GM23338 (cell line): Measurements from ENCODE around the gene RPL10A. TPM values are rescaled to one million over a fixed set of nuclear protein-coding genes. Genes with fewer than 3 reads are reported as not detected.

Source experiments
- ATAC-seq: fragments of 200-7000 bp; cut with Tn5 transposase; 3 replicates; pipeline ENCODE4 v1.9.1; 2020
- DNase-seq: peaks from one replicate; pipeline ENCODE4 v3.0.0-alpha.2; 2015; ENCODE audit warnings: low spot score
- H2AFZ ChIP-seq: fragments of 200-600 bp; sonication (generic); 2 replicates; pipeline ENCODE4 v1.8.0; 2016; ENCODE audit warnings: antibody characterized with exemption, mild to moderate bottlenecking, moderate library complexity
- H3F3A ChIP-seq: fragments of 200-600 bp; sonication (generic); replicated peaks from 2 replicates; pipeline ENCODE4 v1.8.0; 2017; ENCODE audit warnings: antibody characterized with exemption, mixed run types, low read depth
- H3K27ac ChIP-seq: fragments of 200-600 bp; sonication (generic); 2 replicates; pipeline ENCODE4 v1.6.1; 2016; ENCODE audit warnings: low read depth
- H3K27me3 ChIP-seq: fragments of 200-600 bp; sonication (generic); 2 replicates; pipeline ENCODE4 v1.8.0; 2016; ENCODE audit warnings: mild to moderate bottlenecking, mixed run types, moderate library complexity; ENCODE audit not compliant: insufficient read depth
- H3K36me3 ChIP-seq: fragments of 200-600 bp; sonication (generic); 2 replicates; pipeline ENCODE4 v1.8.0; 2016; ENCODE audit warnings: mild to moderate bottlenecking; ENCODE audit not compliant: insufficient read depth
- H3K4me1 ChIP-seq: fragments of 200-600 bp; sonication (generic); 2 replicates; pipeline ENCODE4 v1.8.0; 2016; ENCODE audit warnings: mild to moderate bottlenecking, moderate library complexity; ENCODE audit not compliant: insufficient read depth
- H3K4me2 ChIP-seq: fragments of 200-600 bp; sonication (generic); 2 replicates; pipeline ENCODE4 v1.7.1; 2017; ENCODE audit warnings: mixed run types
- H3K4me3 ChIP-seq: fragments of 200-600 bp; sonication (generic); 2 replicates; pipeline ENCODE4 v1.6.1; 2016; ENCODE audit warnings: mixed run types
- H3K79me2 ChIP-seq: fragments of 200-600 bp; sonication (generic); replicated peaks from 2 replicates; pipeline ENCODE4 v1.8.0; 2017; ENCODE audit warnings: mild to moderate bottlenecking; ENCODE audit not compliant: insufficient read depth
- H3K9me2 ChIP-seq: fragments of 200-600 bp; sonication (generic); 2 replicates; pipeline ENCODE4 v1.8.0; 2017; ENCODE audit not compliant: insufficient read depth
- H4K20me1 ChIP-seq: fragments of 200-600 bp; sonication (generic); replicated peaks from 2 replicates; pipeline ENCODE4 v1.8.0; 2017; ENCODE audit warnings: mild to moderate bottlenecking; ENCODE audit not compliant: insufficient read depth
- H3K27ac Mint-ChIP-seq: 2 replicates; pipeline ENCODE4 v1.8.0; 2020; ENCODE audit warnings: inconsistent platforms, mild to moderate bottlenecking, moderate library complexity, mixed read lengths
- H3K27me3 Mint-ChIP-seq: 3 replicates; pipeline ENCODE4 v1.8.0; 2022; ENCODE audit warnings: low read depth, mild to moderate bottlenecking, moderate library complexity, mixed read lengths, inconsistent platforms; ENCODE audit not compliant: insufficient read depth, poor library complexity
- H3K36me3 Mint-ChIP-seq: 3 replicates; pipeline ENCODE4 v1.8.0; 2021; ENCODE audit warnings: low read depth, mild to moderate bottlenecking, inconsistent platforms, moderate library complexity, mixed read lengths
- H3K4me1 Mint-ChIP-seq: 3 replicates; pipeline ENCODE4 v1.8.0; 2020; ENCODE audit warnings: mild to moderate bottlenecking, inconsistent platforms, mixed read lengths
- H3K4me3 Mint-ChIP-seq: 3 replicates; pipeline ENCODE4 v1.8.0; 2021; ENCODE audit warnings: moderate library complexity, mild to moderate bottlenecking, inconsistent platforms, mixed read lengths
- H3K9me3 Mint-ChIP-seq: 3 replicates; pipeline ENCODE4 v1.8.0; 2020; ENCODE audit warnings: moderate library complexity, mild to moderate bottlenecking, inconsistent platforms, mixed read lengths
- CREB1 ChIP-seq: fragments of 250-450 bp; sonication (Bioruptor Pico); IDR thresholded peaks from 2 replicates; pipeline ENCODE4 v1.5.0; 2020; ENCODE audit warnings: low read depth, mild to moderate bottlenecking, moderate library complexity
- EZH2 ChIP-seq: fragments of 200-600 bp; sonication (generic); IDR thresholded peaks from one replicate; pipeline ENCODE4 v1.8.0; 2017; ENCODE audit warnings: antibody characterized with exemption, mild to moderate bottlenecking, low read depth; ENCODE audit not compliant: unreplicated experiment
- EZH2phosphoT487 ChIP-seq: fragments of 200-600 bp; sonication (generic); IDR thresholded peaks from one replicate; pipeline ENCODE4 v1.8.1; 2018; ENCODE audit warnings: antibody characterized with exemption; ENCODE audit not compliant: unreplicated experiment
- JUNB ChIP-seq: IDR thresholded peaks from one replicate; pipeline ENCODE4 v1.6.1; 2016; ENCODE audit warnings: antibody characterized with exemption; ENCODE audit not compliant: unreplicated experiment
- NANOG ChIP-seq: IDR thresholded peaks from 2 replicates; pipeline ENCODE4 v1.6.1; 2016; ENCODE audit warnings: antibody characterized with exemption, borderline replicate concordance
- STAT1 ChIP-seq: IDR thresholded peaks from one replicate; pipeline ENCODE4 v1.6.1; 2016; ENCODE audit warnings: antibody characterized with exemption; ENCODE audit not compliant: unreplicated experiment
- ZNF114 ChIP-seq: fragments of 250-450 bp; sonication (Bioruptor Pico); IDR thresholded peaks from 2 replicates; pipeline ENCODE4 v1.5.0; 2020; ENCODE audit warnings: mild to moderate bottlenecking, moderate library complexity
- ZNF331 ChIP-seq: fragments of 250-450 bp; sonication (Bioruptor Pico); IDR thresholded peaks from 2 replicates; pipeline ENCODE4 v1.5.0; 2020; ENCODE audit warnings: low read depth, mild to moderate bottlenecking, moderate library complexity
- polyA plus RNA-seq: library from polyadenylated mRNA; unstranded; fragments of >200 nt; fragmentation: Nextera tagmentation; extraction: Ambion mirVana; gene quantifications from 2 replicates; pipeline ENCODE4 v1.2.1, GENCODE V29; 2016
- total RNA-seq: library from RNA; depleted of rRNA; stranded (reverse); fragments of >200 nt; shearing (Covaris generic); gene quantifications from 2 replicates; pipeline ENCODE4 v1.2.3, GENCODE V29; 2014
- TF ChIP-seq, protein P1 (sequence below): IDR thresholded peaks from one replicate; pipeline ENCODE4 v1.6.1; 2018; ENCODE audit warnings: antibody characterized with exemption; ENCODE audit not compliant: unreplicated experiment
- TF ChIP-seq, protein P2 (sequence below): IDR thresholded peaks from 2 replicates; pipeline ENCODE4 v1.6.1; 2016; ENCODE audit warnings: antibody characterized with exemption

The RPL10A gene
- total and polyA plus RNA-seq, 2 experiments from 2014 or later: 730 to 1,297 TPM

DNA sequence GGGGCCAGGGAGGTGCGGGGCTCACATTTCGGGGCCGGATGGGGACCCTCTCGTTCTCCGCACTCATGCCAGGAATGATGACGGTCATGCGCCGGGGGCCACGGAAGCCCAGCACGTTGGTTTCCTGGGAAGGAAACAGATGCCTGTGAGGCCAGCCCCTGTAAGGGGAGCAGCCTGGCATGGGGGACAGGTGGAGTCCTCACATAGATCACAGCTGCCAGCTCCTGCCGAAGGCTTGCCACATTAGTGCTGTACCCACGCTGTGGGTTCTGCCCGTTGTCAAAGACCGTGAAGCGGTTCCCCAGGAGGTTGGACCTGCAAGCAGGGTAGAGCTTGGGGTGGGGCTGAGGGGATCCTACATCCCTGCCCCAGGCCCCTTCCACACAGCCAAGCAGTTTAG lies 35.3 kb downstream of the RPL10A start (continued):
- TF ChIP-seq EZH2 (no peak), ZNF331 (CRISPR knock-in tag) (no peak), JUNB (no peak), NANOG (no peak), CREB1 (CRISPR knock-in tag) (no peak), STAT1 (no peak), EZH2phosphoT487 (no peak), ZNF114 (CRISPR knock-in tag) (no peak)
- TF ChIP-seq, protein P1, sequence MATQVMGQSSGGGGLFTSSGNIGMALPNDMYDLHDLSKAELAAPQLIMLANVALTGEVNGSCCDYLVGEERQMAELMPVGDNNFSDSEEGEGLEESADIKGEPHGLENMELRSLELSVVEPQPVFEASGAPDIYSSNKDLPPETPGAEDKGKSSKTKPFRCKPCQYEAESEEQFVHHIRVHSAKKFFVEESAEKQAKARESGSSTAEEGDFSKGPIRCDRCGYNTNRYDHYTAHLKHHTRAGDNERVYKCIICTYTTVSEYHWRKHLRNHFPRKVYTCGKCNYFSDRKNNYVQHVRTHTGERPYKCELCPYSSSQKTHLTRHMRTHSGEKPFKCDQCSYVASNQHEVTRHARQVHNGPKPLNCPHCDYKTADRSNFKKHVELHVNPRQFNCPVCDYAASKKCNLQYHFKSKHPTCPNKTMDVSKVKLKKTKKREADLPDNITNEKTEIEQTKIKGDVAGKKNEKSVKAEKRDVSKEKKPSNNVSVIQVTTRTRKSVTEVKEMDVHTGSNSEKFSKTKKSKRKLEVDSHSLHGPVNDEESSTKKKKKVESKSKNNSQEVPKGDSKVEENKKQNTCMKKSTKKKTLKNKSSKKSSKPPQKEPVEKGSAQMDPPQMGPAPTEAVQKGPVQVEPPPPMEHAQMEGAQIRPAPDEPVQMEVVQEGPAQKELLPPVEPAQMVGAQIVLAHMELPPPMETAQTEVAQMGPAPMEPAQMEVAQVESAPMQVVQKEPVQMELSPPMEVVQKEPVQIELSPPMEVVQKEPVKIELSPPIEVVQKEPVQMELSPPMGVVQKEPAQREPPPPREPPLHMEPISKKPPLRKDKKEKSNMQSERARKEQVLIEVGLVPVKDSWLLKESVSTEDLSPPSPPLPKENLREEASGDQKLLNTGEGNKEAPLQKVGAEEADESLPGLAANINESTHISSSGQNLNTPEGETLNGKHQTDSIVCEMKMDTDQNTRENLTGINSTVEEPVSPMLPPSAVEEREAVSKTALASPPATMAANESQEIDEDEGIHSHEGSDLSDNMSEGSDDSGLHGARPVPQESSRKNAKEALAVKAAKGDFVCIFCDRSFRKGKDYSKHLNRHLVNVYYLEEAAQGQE: no peak
- TF ChIP-seq, protein P2, sequence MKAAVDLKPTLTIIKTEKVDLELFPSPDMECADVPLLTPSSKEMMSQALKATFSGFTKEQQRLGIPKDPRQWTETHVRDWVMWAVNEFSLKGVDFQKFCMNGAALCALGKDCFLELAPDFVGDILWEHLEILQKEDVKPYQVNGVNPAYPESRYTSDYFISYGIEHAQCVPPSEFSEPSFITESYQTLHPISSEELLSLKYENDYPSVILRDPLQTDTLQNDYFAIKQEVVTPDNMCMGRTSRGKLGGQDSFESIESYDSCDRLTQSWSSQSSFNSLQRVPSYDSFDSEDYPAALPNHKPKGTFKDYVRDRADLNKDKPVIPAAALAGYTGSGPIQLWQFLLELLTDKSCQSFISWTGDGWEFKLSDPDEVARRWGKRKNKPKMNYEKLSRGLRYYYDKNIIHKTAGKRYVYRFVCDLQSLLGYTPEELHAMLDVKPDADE: no peak

DNA sequence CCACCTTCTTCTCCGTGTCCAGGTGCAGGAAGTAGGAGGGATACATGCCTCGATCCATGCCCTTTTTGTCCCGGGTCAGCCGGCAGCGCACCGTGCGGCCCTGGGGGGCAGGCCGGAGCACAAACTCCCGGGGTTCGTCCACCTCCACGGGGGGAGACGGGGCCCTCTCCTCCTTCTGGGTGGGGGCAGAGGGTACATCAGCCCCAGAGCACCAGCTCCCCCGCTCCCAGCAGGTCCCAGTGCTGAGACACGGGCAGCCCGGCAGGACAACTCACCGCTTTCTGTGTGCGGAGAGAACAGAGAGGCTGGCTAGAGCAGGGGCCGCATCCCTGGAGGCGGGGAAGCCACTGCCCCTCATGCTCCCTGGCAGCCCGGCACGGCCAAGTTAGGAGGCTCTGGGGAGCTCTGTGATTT lies 37.8 kb downstream of the RPL10A start:
- no peak overlapping the region for H3K27ac Mint-ChIP-seq
- peaks cover 50% of the 10 kb centered on the region for H3K4me1 Mint-ChIP-seq
- no peak overlapping the region for H3K27ac ChIP-seq
- H3K4me1 ChIP-seq: peaks cover 38% of the 10 kb centered on the region
- DNase-seq (peak; percentile 52), ATAC-seq (peak; percentile 64)
- peak overlapping the region; percentile 50 for H3K4me3 ChIP-seq
- no peaks in the 10 kb centered on the region for H3K79me2 ChIP-seq
- H3K4me3 Mint-ChIP-seq: peak overlapping the region; percentile 30; the same call in 2 of the 3 replicates
- no peaks in the 10 kb centered on the region for H3K36me3 ChIP-seq
- TF ChIP-seq NANOG (no peak), STAT1 (no peak)
- H3K36me3 Mint-ChIP-seq: no peaks in the 10 kb centered on the region
- peaks cover 33% of the 10 kb centered on the region for H3K27me3 Mint-ChIP-seq
- no peaks in the 10 kb centered on the region for H3K9me3 Mint-ChIP-seq
- H3K4me2 ChIP-seq: peak overlapping the region; percentile 78
- H3K9me2 ChIP-seq: no peaks in the 10 kb centered on the region
- peaks cover 17% of the 10 kb centered on the region; the same call in 1 of the 2 replicates for H3F3A ChIP-seq
- H3K27me3 ChIP-seq: peaks cover 24% of the 10 kb centered on the region
- no peaks in the 10 kb centered on the region for H4K20me1 ChIP-seq
- H2AFZ ChIP-seq: peak overlapping the region; percentile 96
